ENCODE results near the gene ROPN1L.
"Not testable (repeated sequence)": the region's sequence is repeated elsewhere in the genome, so short reads cannot be mapped to it uniquely, and the experiment has no call there.

ROPN1L gene

DNA sequence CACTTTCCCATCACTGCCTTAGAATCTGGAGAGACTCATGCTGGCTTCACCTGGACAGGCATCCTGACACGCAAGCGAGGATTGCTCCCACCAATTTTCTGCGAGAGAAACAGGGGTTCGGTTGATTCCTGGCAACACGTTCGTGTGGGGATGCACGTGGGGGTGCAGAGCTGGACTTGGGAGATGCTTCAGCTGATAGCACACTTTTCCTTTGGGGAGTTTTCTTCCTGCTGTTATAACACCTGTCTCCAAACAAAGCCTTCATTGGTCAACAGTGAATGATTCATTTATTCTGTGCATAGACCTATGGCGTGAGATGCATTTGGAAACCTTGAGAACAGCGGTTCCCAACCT lies 50.0 kb downstream of the ROPN1L start:
- DNase-seq (ENCODE audit: low spot score), result no peak
- Histone ChIP-seq H3K79me1 (ENCODE audit: low read depth, low read length) (no peaks in the 10 kb centered on the region), H3K18ac (ENCODE audit: low read length) (no peak overlapping the region), H3K27ac (replicated peaks; ENCODE audit: low read length) (no peak overlapping the region), H3K4me3 (ENCODE audit: low read length in 2 of 2) (no peak overlapping the region), H3K9me3 (replicated peaks in 1 of 2; ENCODE audit: control insufficient read depth in 2 of 2, insufficient read depth in 1 of 2, low read depth in 1 of 2, low read length in 2 of 2) (peaks cover 0 to 9% of the 10 kb centered on the region in 2 donors), H3K4me1 (ENCODE audit: control insufficient read depth in 2 of 2, insufficient read depth in 1 of 2, low read depth in 1 of 2, low read length in 2 of 2) (peaks cover 0 to 2% of the 10 kb centered on the region in 2 donors), H3K23ac (ENCODE audit: low read depth, low read length, poor library complexity) (no peak overlapping the region), H2AFZ (ENCODE audit: low read length) (no peak overlapping the region), H2BK120ac (ENCODE audit: low read depth, low read length) (no peak overlapping the region), H3K36me3 (replicated peaks in 1 of 2; ENCODE audit: control insufficient read depth in 2 of 2, insufficient read depth in 2 of 2, low read length in 2 of 2) (no peaks in the 10 kb centered on the region), H2BK12ac (ENCODE audit: low read length) (no peak overlapping the region), H2BK15ac (ENCODE audit: low read length) (no peak overlapping the region), H3K14ac (ENCODE audit: low read length) (no peak overlapping the region), H4K91ac (ENCODE audit: low read depth, low read length, poor library complexity) (no peak overlapping the region), H3K9ac (ENCODE audit: low read depth, low read length, poor library complexity) (no peak overlapping the region), H3K4me2 (ENCODE audit: insufficient read depth, low read length, poor library complexity, severe bottlenecking) (no peak overlapping the region), H4K8ac (ENCODE audit: low read depth, low read length) (no peak overlapping the region), H3K4ac (ENCODE audit: low read length) (no peak overlapping the region), H2BK5ac (ENCODE audit: low read length) (no peak overlapping the region), H3K27me3 (ENCODE audit: control insufficient read depth in 3 of 3, insufficient read depth in 3 of 3, low read depth in 1 of 3, low read length in 3 of 3) (peaks cover 0 to 11% (median 0%) of the 10 kb centered on the region in 3 experiments), H2AK5ac (ENCODE audit: low read depth, low read length) (no peak overlapping the region)
- no CpG with 5 or more reads among the region's 9 CpGs for WGBS, 2 donors (ENCODE audit: extremely low coverage in 2 of 2, insufficient read length in 2 of 2, insufficient replicate concordance in 1 of 2)

GRCh38 chr5:10493884-10494283 lies 52.2 kb downstream of the ROPN1L start:
- no CpG with 5 or more reads among the region's 4 CpGs for WGBS, 2 donors (ENCODE audit: extremely low coverage in 2 of 2, insufficient read length in 2 of 2, insufficient replicate concordance in 1 of 2)

DNA sequence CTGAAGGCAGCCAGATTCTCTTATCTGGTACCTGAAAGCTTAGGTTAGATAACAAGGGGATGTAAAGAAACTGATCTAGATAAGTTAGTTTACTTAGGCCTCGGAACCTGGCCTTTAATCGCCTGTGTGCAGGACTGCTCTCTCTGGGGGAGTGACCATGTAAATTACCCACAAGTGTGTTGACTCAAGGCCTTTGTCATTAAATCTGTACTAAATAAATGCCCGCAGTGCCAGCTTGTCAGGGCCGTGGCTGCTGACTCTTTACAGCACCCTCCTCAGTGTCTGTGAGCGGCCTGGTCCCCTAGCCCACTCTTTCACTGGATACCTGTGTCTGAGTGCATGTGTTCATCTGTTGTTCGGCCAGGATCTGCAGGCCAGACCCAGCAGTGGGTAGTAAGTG lies 52.8 kb downstream of the ROPN1L start:
- not testable (repeated sequence) for H3K36me3 ChIP-seq (replicated peaks in 1 of 2; ENCODE audit: control insufficient read depth in 2 of 2, insufficient read depth in 2 of 2, low read length in 2 of 2); DNase-seq (ENCODE audit: low spot score); H3K4me2 ChIP-seq (ENCODE audit: insufficient read depth, low read length, poor library complexity, severe bottlenecking); H2BK15ac ChIP-seq (ENCODE audit: low read length); H3K9me3 ChIP-seq (replicated peaks in 1 of 2; ENCODE audit: control insufficient read depth in 2 of 2, insufficient read depth in 1 of 2, low read depth in 1 of 2, low read length in 2 of 2); H3K18ac ChIP-seq (ENCODE audit: low read length); H3K14ac ChIP-seq (ENCODE audit: low read length); H2AK5ac ChIP-seq (ENCODE audit: low read depth, low read length); H4K8ac ChIP-seq (ENCODE audit: low read depth, low read length); H3K4ac ChIP-seq (ENCODE audit: low read length); H4K91ac ChIP-seq (ENCODE audit: low read depth, low read length, poor library complexity); H2BK5ac ChIP-seq (ENCODE audit: low read length); H3K9ac ChIP-seq (ENCODE audit: low read depth, low read length, poor library complexity); H2BK120ac ChIP-seq (ENCODE audit: low read depth, low read length); H3K79me1 ChIP-seq (ENCODE audit: low read depth, low read length); H3K4me1 ChIP-seq (ENCODE audit: control insufficient read depth in 2 of 2, insufficient read depth in 1 of 2, low read depth in 1 of 2, low read length in 2 of 2); H3K27me3 ChIP-seq (ENCODE audit: control insufficient read depth in 3 of 3, insufficient read depth in 3 of 3, low read depth in 1 of 3, low read length in 3 of 3); H3K23ac ChIP-seq (ENCODE audit: low read depth, low read length, poor library complexity); H3K4me3 ChIP-seq (ENCODE audit: low read length in 2 of 2); H2AFZ ChIP-seq (ENCODE audit: low read length); H2BK12ac ChIP-seq (ENCODE audit: low read length); H3K27ac ChIP-seq (replicated peaks; ENCODE audit: low read length)
- no CpG with 5 or more reads among the region's 6 CpGs for WGBS, 2 donors (ENCODE audit: extremely low coverage in 2 of 2, insufficient read length in 2 of 2, insufficient replicate concordance in 1 of 2)

More at GRCh38 chr5:10493884-10494283, 52.2 kb downstream of the ROPN1L start:
- no peak for DNase-seq (ENCODE audit: low spot score)
- H3K27ac ChIP-seq (replicated peaks; ENCODE audit: low read length), result no peak overlapping the region
- H2AK5ac ChIP-seq (ENCODE audit: low read depth, low read length), result no peak overlapping the region
- H3K27me3 ChIP-seq (ENCODE audit: control insufficient read depth in 3 of 3, insufficient read depth in 3 of 3, low read depth in 1 of 3, low read length in 3 of 3), result peaks cover 0 to 6% (median 0%) of the 10 kb centered on the region in 3 experiments
- H3K9ac ChIP-seq (ENCODE audit: low read depth, low read length, poor library complexity), result no peak overlapping the region
- H3K4me3 ChIP-seq (ENCODE audit: low read length in 2 of 2), result no peak overlapping the region
- H3K4me1 ChIP-seq (ENCODE audit: control insufficient read depth in 2 of 2, insufficient read depth in 1 of 2, low read depth in 1 of 2, low read length in 2 of 2), result no peaks in the 10 kb centered on the region
- H3K9me3 ChIP-seq (replicated peaks in 1 of 2; ENCODE audit: control insufficient read depth in 2 of 2, insufficient read depth in 1 of 2, low read depth in 1 of 2, low read length in 2 of 2), result peaks cover 0 to 9% of the 10 kb centered on the region in 2 donors
- no peak overlapping the region for H3K23ac ChIP-seq (ENCODE audit: low read depth, low read length, poor library complexity)
- no peak overlapping the region for H2BK5ac ChIP-seq (ENCODE audit: low read length)
- H3K4me2 ChIP-seq (ENCODE audit: insufficient read depth, low read length, poor library complexity, severe bottlenecking), result no peak overlapping the region
- no peak overlapping the region for H2BK120ac ChIP-seq (ENCODE audit: low read depth, low read length)
- no peak overlapping the region for H4K8ac ChIP-seq (ENCODE audit: low read depth, low read length)
- H3K36me3 ChIP-seq (replicated peaks in 1 of 2; ENCODE audit: control insufficient read depth in 2 of 2, insufficient read depth in 2 of 2, low read length in 2 of 2), result no peaks in the 10 kb centered on the region
- H3K79me1 ChIP-seq (ENCODE audit: low read depth, low read length), result no peaks in the 10 kb centered on the region
- no peak overlapping the region for H2BK12ac ChIP-seq (ENCODE audit: low read length)
- no peak overlapping the region for H3K4ac ChIP-seq (ENCODE audit: low read length)
- no peak overlapping the region for H3K18ac ChIP-seq (ENCODE audit: low read length)
- H2BK15ac ChIP-seq (ENCODE audit: low read length), result no peak overlapping the region
- H2AFZ ChIP-seq (ENCODE audit: low read length), result no peak overlapping the region
- H3K14ac ChIP-seq (ENCODE audit: low read length), result no peak overlapping the region
- no peak overlapping the region for H4K91ac ChIP-seq (ENCODE audit: low read depth, low read length, poor library complexity)

GRCh38 chr5:10497554-10497953 lies 55.9 kb downstream of the ROPN1L start:
- no peak overlapping the region for H4K8ac ChIP-seq (ENCODE audit: low read depth, low read length)
- H3K14ac ChIP-seq (ENCODE audit: low read length), result no peak overlapping the region
- no peak overlapping the region for H3K18ac ChIP-seq (ENCODE audit: low read length)
- no peak overlapping the region for H2BK12ac ChIP-seq (ENCODE audit: low read length)
- H3K79me1 ChIP-seq (ENCODE audit: low read depth, low read length), result no peaks in the 10 kb centered on the region
- H2BK120ac ChIP-seq (ENCODE audit: low read depth, low read length), result no peak overlapping the region
- H3K4ac ChIP-seq (ENCODE audit: low read length), result no peak overlapping the region
- no peak overlapping the region for H2BK15ac ChIP-seq (ENCODE audit: low read length)
- H3K23ac ChIP-seq (ENCODE audit: low read depth, low read length, poor library complexity), result no peak overlapping the region
- H3K9ac ChIP-seq (ENCODE audit: low read depth, low read length, poor library complexity), result no peak overlapping the region
- no peak overlapping the region for H2AK5ac ChIP-seq (ENCODE audit: low read depth, low read length)
- H3K27me3 ChIP-seq (ENCODE audit: control insufficient read depth in 3 of 3, insufficient read depth in 3 of 3, low read depth in 1 of 3, low read length in 3 of 3), result no peaks in the 10 kb centered on the region
- no CpG with 5 or more reads among the region's 5 CpGs for WGBS, 2 donors (ENCODE audit: extremely low coverage in 2 of 2, insufficient read length in 2 of 2, insufficient replicate concordance in 1 of 2)
- no peak overlapping the region for H2BK5ac ChIP-seq (ENCODE audit: low read length)
- no peak overlapping the region for H3K4me3 ChIP-seq (ENCODE audit: low read length in 2 of 2)
- DNase-seq (ENCODE audit: low spot score), result no peak
- no peak overlapping the region for H3K4me2 ChIP-seq (ENCODE audit: insufficient read depth, low read length, poor library complexity, severe bottlenecking)
- H3K4me1 ChIP-seq (ENCODE audit: control insufficient read depth in 2 of 2, insufficient read depth in 1 of 2, low read depth in 1 of 2, low read length in 2 of 2), result peaks cover 2 to 3% of the 10 kb centered on the region in 2 donors
- peaks cover 0 to 9% of the 10 kb centered on the region in 2 donors for H3K9me3 ChIP-seq (replicated peaks in 1 of 2; ENCODE audit: control insufficient read depth in 2 of 2, insufficient read depth in 1 of 2, low read depth in 1 of 2, low read length in 2 of 2)
- H3K27ac ChIP-seq (replicated peaks; ENCODE audit: low read length), result no peak overlapping the region
- no peak overlapping the region for H2AFZ ChIP-seq (ENCODE audit: low read length)
- no peak overlapping the region for H4K91ac ChIP-seq (ENCODE audit: low read depth, low read length, poor library complexity)
- no peaks in the 10 kb centered on the region for H3K36me3 ChIP-seq (replicated peaks in 1 of 2; ENCODE audit: control insufficient read depth in 2 of 2, insufficient read depth in 2 of 2, low read length in 2 of 2)
